Erythroblast (primary cell): ENCODE data around the gene HOXD3.

ENCODE experiments used
- GATA1 ChIP-seq: IDR thresholded peaks from 2 replicates; pipeline ENCODE4 v1.6.1; 2011; ENCODE audit warnings: low read depth, mild to moderate bottlenecking, control low read depth, low read length, moderate library complexity
- POLR2A ChIP-seq: IDR thresholded peaks from 2 replicates; pipeline ENCODE4 v1.6.1; 2011; ENCODE audit warnings: mild to moderate bottlenecking, low read length

DNA sequence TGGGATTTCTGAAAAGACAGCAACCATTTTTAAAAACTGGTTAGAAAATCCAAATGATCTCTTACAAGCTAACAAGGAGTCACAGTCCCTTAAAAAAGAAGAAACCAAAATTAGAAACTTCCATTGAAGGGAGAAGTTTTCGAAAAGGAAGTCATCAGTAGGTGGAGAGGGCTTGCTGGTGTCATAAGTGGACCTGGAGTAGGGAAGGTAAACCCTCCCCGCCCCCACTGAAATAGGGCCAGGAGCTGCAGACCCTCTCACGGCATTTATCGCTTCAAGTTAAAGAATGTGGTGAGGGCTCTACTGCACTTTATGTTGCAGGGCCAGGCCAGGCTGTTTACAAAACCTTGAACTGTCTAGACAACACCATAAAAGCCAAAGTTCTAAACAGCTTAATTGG lies 47.2 kb upstream of the HOXD3 start:
- no peak for TF ChIP-seq POLR2A
- no peak for TF ChIP-seq GATA1
